ENCODE data around the gene PDIA5. TPM values are rescaled to one million over a fixed set of nuclear protein-coding genes. Genes with fewer than 3 reads are reported as not detected.
A peak's percentile ranks its signal among the peaks of the same experiment; 100 is the strongest.
"Not testable (repeated sequence)": the region's sequence is repeated elsewhere in the genome, so short reads cannot be mapped to it uniquely, and the experiment has no call there.

Gene PDIA5
- total RNA-seq, 1 donor from 2014 or later, result 6.0 TPM

DNA sequence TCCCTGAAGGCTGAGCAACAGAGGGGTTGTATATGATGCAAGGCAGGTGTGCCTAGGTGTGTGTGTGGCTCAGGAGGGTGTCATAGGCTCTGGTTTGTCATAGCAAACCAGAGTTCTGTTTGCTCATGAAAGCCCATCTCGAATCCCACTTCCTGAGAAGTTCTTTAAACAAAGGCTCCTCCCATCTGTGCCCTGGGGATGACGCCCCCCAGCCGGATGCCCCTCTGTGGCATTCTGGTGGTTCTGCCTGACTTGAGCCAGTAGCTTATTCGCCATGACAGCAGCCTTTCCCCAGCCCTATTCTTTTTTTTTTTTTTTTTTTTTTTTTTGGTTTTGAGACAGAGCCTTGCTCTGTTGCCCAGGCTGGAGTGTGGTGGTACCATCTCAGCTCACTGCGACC lies 45.4 kb downstream of the PDIA5 start:
- no peak overlapping the region for H3K27ac ChIP-seq (replicated peaks)
- DNase-seq, result no peak
- H3K27me3 ChIP-seq (ENCODE audit: low read depth), result no peaks in the 10 kb centered on the region
- peaks cover 14% of the 10 kb centered on the region for H3K4me1 ChIP-seq
- no peak overlapping the region for H3K4me3 ChIP-seq
- no peaks in the 10 kb centered on the region for H3K9me3 ChIP-seq (replicated peaks)
- intact Hi-C loops (cut with micrococcal nuclease), result no loop called here
- H3K36me3 ChIP-seq, result peaks cover 57% of the 10 kb centered on the region
- TF ChIP-seq, protein P1, sequence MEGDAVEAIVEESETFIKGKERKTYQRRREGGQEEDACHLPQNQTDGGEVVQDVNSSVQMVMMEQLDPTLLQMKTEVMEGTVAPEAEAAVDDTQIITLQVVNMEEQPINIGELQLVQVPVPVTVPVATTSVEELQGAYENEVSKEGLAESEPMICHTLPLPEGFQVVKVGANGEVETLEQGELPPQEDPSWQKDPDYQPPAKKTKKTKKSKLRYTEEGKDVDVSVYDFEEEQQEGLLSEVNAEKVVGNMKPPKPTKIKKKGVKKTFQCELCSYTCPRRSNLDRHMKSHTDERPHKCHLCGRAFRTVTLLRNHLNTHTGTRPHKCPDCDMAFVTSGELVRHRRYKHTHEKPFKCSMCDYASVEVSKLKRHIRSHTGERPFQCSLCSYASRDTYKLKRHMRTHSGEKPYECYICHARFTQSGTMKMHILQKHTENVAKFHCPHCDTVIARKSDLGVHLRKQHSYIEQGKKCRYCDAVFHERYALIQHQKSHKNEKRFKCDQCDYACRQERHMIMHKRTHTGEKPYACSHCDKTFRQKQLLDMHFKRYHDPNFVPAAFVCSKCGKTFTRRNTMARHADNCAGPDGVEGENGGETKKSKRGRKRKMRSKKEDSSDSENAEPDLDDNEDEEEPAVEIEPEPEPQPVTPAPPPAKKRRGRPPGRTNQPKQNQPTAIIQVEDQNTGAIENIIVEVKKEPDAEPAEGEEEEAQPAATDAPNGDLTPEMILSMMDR (IDR thresholded peaks at IDR 0.05; ENCODE audit: borderline replicate concordance), result no peak

DNA sequence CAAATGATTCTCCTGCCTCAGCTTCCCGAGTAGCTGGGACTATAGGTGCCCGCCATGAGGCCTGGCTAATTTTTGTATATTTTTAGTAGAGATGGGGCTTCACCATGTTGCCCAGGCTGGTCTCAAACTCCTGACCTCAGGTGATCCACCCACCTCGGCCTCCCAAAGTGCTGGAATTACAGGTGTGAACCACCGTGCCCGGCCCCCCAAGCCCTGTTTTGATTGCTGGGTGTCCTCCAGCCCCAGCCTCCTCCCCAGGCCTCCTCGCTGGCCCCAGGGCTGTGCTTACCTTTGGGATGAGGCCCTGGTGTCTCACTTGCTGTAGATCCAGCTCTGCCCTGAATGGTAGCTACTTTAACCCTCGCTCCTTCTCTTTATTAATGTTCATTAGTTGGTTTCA lies 45.8 kb downstream of the PDIA5 start:
- H3K27me3 ChIP-seq (ENCODE audit: low read depth); H3K27ac ChIP-seq (replicated peaks); H3K4me3 ChIP-seq; H3K9me3 ChIP-seq (replicated peaks); DNase-seq; intact Hi-C loops (cut with micrococcal nuclease): not testable (repeated sequence)
- H3K4me1 ChIP-seq, result peaks cover 14% of the 10 kb centered on the region
- H3K36me3 ChIP-seq, result peaks cover 57% of the 10 kb centered on the region

DNA sequence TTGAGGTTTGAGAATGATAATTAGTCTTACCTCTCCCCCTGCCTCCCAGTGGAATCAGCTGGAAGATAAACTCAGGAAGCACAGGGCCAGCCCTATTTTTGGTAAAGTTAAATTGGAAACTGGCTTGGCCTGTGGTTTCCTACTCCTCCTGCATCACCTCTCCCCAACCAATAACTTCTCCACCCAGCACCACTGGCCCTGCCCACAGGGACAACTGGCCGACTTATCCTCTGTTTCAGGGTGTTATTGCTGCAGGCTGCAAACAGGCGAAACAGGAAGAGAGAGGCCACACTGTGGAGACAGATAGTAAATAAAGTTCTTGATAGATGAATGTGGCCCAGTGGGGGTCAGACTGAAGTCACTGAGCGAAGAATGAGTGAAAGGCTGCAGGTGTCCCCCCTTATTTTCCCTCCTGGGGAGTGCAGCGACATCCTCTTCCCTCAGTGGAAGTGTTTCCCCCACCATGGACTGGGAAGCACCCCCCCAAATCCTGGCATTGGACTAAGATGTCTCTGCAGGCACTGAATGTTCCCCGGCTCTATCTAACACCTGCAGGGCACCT lies 47.1 kb downstream of the PDIA5 start:
- H3K4me3 ChIP-seq, result no peak overlapping the region
- intact Hi-C loops (cut with micrococcal nuclease), result no loop called here
- no peak for DNase-seq
- no peaks in the 10 kb centered on the region for H3K9me3 ChIP-seq (replicated peaks)
- H3K27me3 ChIP-seq (ENCODE audit: low read depth), result no peaks in the 10 kb centered on the region
- peaks cover 57% of the 10 kb centered on the region for H3K36me3 ChIP-seq
- TF ChIP-seq, protein P1 (IDR thresholded peaks at IDR 0.05; ENCODE audit: borderline replicate concordance), result no peak
- peak overlapping the region; percentile 27 for H3K27ac ChIP-seq (replicated peaks)
- H3K4me1 ChIP-seq, result peaks cover 14% of the 10 kb centered on the region

DNA sequence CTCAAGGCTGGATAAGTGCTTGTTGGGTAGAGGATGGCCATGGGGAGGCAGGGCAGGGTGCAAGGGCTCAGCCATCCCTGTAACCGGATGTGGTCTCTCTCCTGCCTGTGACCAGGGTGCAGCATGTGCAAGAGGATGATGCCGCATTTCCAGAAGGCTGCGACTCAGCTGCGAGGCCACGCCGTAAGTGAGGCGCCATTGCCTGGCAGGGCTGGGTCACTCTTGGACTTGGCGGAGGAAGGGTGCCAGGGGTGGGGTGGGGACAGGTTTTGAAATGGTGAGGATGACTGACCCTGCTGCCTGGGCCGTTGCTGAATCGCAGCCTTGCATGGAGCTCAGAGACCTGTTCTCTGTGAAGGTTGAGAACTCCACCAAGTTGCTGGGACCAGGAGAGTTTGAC lies 49.3 kb downstream of the PDIA5 start:
- Histone ChIP-seq H3K27me3 (ENCODE audit: low read depth) (no peaks in the 10 kb centered on the region), H3K36me3 (peaks cover 61% of the 10 kb centered on the region), H3K9me3 (replicated peaks) (no peaks in the 10 kb centered on the region), H3K4me3 (no peak overlapping the region), H3K4me1 (peaks cover 14% of the 10 kb centered on the region), H3K27ac (replicated peaks) (no peak overlapping the region)
- TF ChIP-seq, protein P1 (IDR thresholded peaks at IDR 0.05; ENCODE audit: borderline replicate concordance), result no peak
- intact Hi-C loops (cut with micrococcal nuclease), result no loop called here
- no peak for DNase-seq

DNA sequence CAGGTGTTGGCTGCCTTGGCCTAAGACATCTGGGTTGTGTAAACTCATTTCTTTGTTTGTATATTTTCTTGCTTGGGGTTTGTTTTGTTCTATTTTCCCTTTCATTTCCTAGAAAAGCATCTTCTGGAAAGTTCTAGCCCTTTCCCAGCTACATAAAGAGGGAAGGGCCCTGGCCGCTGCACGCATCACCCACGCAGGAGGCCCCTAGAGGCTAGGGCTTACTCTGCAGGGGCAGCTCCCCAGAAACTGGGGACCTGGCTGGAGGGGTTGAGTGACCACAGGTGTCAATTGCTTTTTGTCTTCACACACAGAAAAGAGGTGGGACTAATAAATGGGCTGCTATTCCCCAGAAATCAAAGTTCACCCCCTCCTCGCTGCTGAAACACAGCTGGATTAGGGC lies 52.6 kb downstream of the PDIA5 start:
- no peak for DNase-seq
- Histone ChIP-seq H3K4me3 (no peak overlapping the region), H3K4me1 (no peaks in the 10 kb centered on the region), H3K9me3 (replicated peaks) (no peaks in the 10 kb centered on the region), H3K36me3 (peaks cover 74% of the 10 kb centered on the region), H3K27ac (replicated peaks) (no peak overlapping the region), H3K27me3 (ENCODE audit: low read depth) (no peaks in the 10 kb centered on the region)
- intact Hi-C loops (cut with micrococcal nuclease), result no loop called here
- TF ChIP-seq, protein P1 (IDR thresholded peaks at IDR 0.05; ENCODE audit: borderline replicate concordance), result no peak

DNA sequence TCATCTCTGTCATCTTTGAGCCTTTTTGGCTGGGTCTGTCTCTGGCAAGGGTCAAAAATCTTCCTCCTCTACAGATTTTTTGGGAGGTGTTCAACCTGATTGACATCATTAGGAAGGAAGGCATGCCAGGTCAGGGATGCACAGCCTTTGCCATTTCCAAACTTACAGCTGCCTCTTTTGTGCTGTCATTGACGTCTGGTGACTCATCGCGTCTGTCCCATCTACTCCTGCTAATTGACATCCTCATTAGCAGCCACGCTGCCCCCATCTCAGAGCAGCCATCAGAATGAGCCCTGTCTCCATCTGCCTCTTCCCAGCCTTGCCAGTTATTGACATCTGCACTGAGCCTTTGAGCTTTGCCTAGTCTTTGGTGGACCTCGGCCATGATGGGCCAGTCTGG lies 53.0 kb downstream of the PDIA5 start:
- H3K4me1 ChIP-seq, result no peaks in the 10 kb centered on the region
- H3K9me3 ChIP-seq (replicated peaks), result no peaks in the 10 kb centered on the region
- intact Hi-C loops (cut with micrococcal nuclease), result no loop called here
- DNase-seq, result no peak
- TF ChIP-seq, protein P1 (IDR thresholded peaks at IDR 0.05; ENCODE audit: borderline replicate concordance), result no peak
- H3K27me3 ChIP-seq (ENCODE audit: low read depth), result no peaks in the 10 kb centered on the region
- no peak overlapping the region for H3K27ac ChIP-seq (replicated peaks)
- H3K4me3 ChIP-seq, result no peak overlapping the region
- H3K36me3 ChIP-seq, result peaks cover 74% of the 10 kb centered on the region
